Activated T-helper 2 cell treated with anti-CD3 and anti-CD28 coated beads, Interferon-gamma antibody, Interleukin-2, Interleukin-4, amounts not matched to agents 10 μg/mL and 5 μg/mL and 100 μg/mL, durations not matched to agents 14 hours and 24 hours and 36 hours (primary cell): ENCODE measurements around the gene POLR2B. TPM values are rescaled to one million over a fixed set of nuclear protein-coding genes. Genes with fewer than 3 reads are reported as not detected.

Experiments
- total RNA-seq: library from RNA; stranded (reverse); gene quantifications from 2 replicates; pipeline ENCODE4 v1.2.3, GENCODE V29; 2022

Gene POLR2B
- total RNA-seq, 1 donor from 2014 or later, result 153 TPM

Other genes with a start within 250 kb of the POLR2B start
- 0.75 TPM in 1 of 2 replicates, not detected in the other for gene SPINK2, start 157.2 kb upstream of the POLR2B start, total RNA-seq
- gene REST, start 71.0 kb upstream of the POLR2B start, total RNA-seq, result 44.5 and 47.7 TPM in 2 replicates
- 16.5 and 18.1 TPM in 2 replicates for gene NOA1, start 1.3 kb upstream of the POLR2B start, total RNA-seq
- gene IGFBP7, start 131.5 kb downstream of the POLR2B start, total RNA-seq, result not detected in 2 replicates